ENCODE data around the gene ITGA2. TPM values are rescaled to one million over a fixed set of nuclear protein-coding genes. Genes with fewer than 3 reads are reported as not detected.

Gene ITGA2
- total and polyA plus RNA-seq, 5 experiments from 2014 or later: 0.06 to 0.19 TPM; not detected in 3

GRCh38 chr5:53008751-53009150 is 19.6 kb downstream of the ITGA2 start:
- Mint-ChIP-seq H3K27ac (peak overlapping the region in 1 of 10 donors; percentile 18), H3K27me3 (no peaks in the 10 kb centered on the region), H3K4me3 (no peak overlapping the region), H3K36me3 (no peaks in the 10 kb centered on the region), H3K9me3 (peaks cover 0 to 1% (median 0%) of the 10 kb centered on the region in 9 donors), H3K4me1 (peaks cover 8 to 23% (median 16%) of the 10 kb centered on the region in 4 donors)
- POLR2A ChIA-PET: no interaction called here
- ATAC-seq (no peak), DNase-seq (no peak)

- peaks cover 5 to 19% (median 8%) of the 10 kb centered on the region in 4 donors for H3K4me1 Mint-ChIP-seq
- no peak overlapping the region for H3K4me3 Mint-ChIP-seq
- H3K27ac Mint-ChIP-seq: no peak overlapping the region
- no peaks in the 10 kb centered on the region for H3K36me3 Mint-ChIP-seq
- POLR2A ChIA-PET: no interaction called here
- ATAC-seq (no peak), DNase-seq (no peak)
- H3K27me3 Mint-ChIP-seq: no peaks in the 10 kb centered on the region
- H3K9me3 Mint-ChIP-seq: peaks cover 0 to 6% (median 0%) of the 10 kb centered on the region in 9 donors
Measured at GRCh38 chr5:53009816-53010215, 20.7 kb downstream of the ITGA2 start.

- POLR2A ChIA-PET: no interaction called here
- peaks cover 0 to 6% (median 0%) of the 10 kb centered on the region in 9 donors for H3K9me3 Mint-ChIP-seq
- peaks cover 0 to 10% (median 3%) of the 10 kb centered on the region in 4 donors for H3K4me1 Mint-ChIP-seq
- DNase-seq (no peak), ATAC-seq (no peak)
- no peak overlapping the region for H3K27ac Mint-ChIP-seq
- H3K36me3 Mint-ChIP-seq: no peaks in the 10 kb centered on the region
- H3K27me3 Mint-ChIP-seq: no peaks in the 10 kb centered on the region
- H3K4me3 Mint-ChIP-seq: no peak overlapping the region
Measured at GRCh38 chr5:53010814-53011213, 21.7 kb downstream of the ITGA2 start.

GRCh38 chr5:53011233-53011632 is 22.1 kb downstream of the ITGA2 start:
- peaks cover 0 to 6% (median 0%) of the 10 kb centered on the region in 9 donors for H3K9me3 Mint-ChIP-seq

GRCh38 chr5:53013857-53014256 is 24.7 kb downstream of the ITGA2 start:
- H3K36me3 Mint-ChIP-seq: no peaks in the 10 kb centered on the region
- POLR2A ChIA-PET: no interaction called here
- H3K4me3 Mint-ChIP-seq: no peak overlapping the region
- peaks cover 0 to 8% (median 1%) of the 10 kb centered on the region in 5 donors for H3K27me3 Mint-ChIP-seq
- DNase-seq: no peak
- H3K27ac Mint-ChIP-seq: no peak overlapping the region
- ATAC-seq: no peak
- H3K4me1 Mint-ChIP-seq: no peaks in the 10 kb centered on the region
- peaks cover 0 to 6% (median 0%) of the 10 kb centered on the region in 9 donors for H3K9me3 Mint-ChIP-seq

More at GRCh38 chr5:53011233-53011632, 22.1 kb downstream of the ITGA2 start:
- peaks cover 0 to 9% (median 3%) of the 10 kb centered on the region in 4 donors for H3K4me1 Mint-ChIP-seq
- H3K36me3 Mint-ChIP-seq: no peaks in the 10 kb centered on the region
- no peak for ATAC-seq
- H3K27me3 Mint-ChIP-seq: no peaks in the 10 kb centered on the region
- POLR2A ChIA-PET: no interaction called here
- no peak for DNase-seq
- no peak overlapping the region for H3K4me3 Mint-ChIP-seq
- no peak overlapping the region for H3K27ac Mint-ChIP-seq

DNA sequence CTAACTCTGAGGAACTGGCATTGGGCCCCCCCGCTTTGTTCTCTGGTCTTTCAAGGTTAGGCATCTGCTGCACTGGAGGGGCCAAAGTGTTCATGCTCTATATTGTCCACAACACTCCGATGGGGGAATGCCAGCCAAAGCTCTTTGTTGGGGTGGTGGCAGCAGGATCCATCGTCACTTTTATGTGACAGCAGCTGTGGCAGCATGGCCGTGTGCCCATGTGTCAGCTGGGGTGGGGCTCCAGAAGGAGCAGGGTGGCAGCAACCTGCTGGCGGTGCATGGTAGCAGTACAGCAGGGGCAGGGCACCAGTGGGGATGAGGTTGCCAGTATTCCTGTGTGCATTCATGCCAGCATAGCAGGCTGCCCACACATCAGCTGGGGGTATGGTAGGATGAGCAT is 28.2 kb downstream of the ITGA2 start:
- H3K36me3 Mint-ChIP-seq: no peaks in the 10 kb centered on the region
- no peak overlapping the region for H3K4me3 Mint-ChIP-seq
- peaks cover 0 to 17% (median 5%) of the 10 kb centered on the region in 5 donors for H3K27me3 Mint-ChIP-seq
- peaks cover 0 to 6% (median 0%) of the 10 kb centered on the region in 9 donors for H3K9me3 Mint-ChIP-seq
- POLR2A ChIA-PET: no interaction called here
- no peak for ATAC-seq
- no peaks in the 10 kb centered on the region for H3K4me1 Mint-ChIP-seq
- H3K27ac Mint-ChIP-seq: no peak overlapping the region
- DNase-seq: no peak

- no peak for ATAC-seq
- no peaks in the 10 kb centered on the region for H3K36me3 Mint-ChIP-seq
Measured at GRCh38 chr5:53017794-53018391, 28.7 kb downstream of the ITGA2 start.

GRCh38 chr5:53019320-53019719 is 30.2 kb downstream of the ITGA2 start:
- no peak for ATAC-seq
- H3K36me3 Mint-ChIP-seq: no peaks in the 10 kb centered on the region
- H3K4me3 Mint-ChIP-seq: no peak overlapping the region
- POLR2A ChIA-PET: no interaction called here
- no peak overlapping the region for H3K27ac Mint-ChIP-seq
- peaks cover 0 to 17% (median 5%) of the 10 kb centered on the region in 5 donors for H3K27me3 Mint-ChIP-seq
- H3K4me1 Mint-ChIP-seq: no peaks in the 10 kb centered on the region
- no peak for DNase-seq
- peaks cover 0 to 2% (median 0%) of the 10 kb centered on the region in 9 donors for H3K9me3 Mint-ChIP-seq

More at GRCh38 chr5:53017794-53018391, 28.7 kb downstream of the ITGA2 start:
- no peak for DNase-seq
- Mint-ChIP-seq H3K9me3 (peaks cover 0 to 6% (median 0%) of the 10 kb centered on the region in 9 donors), H3K27me3 (peaks cover 0 to 17% (median 5%) of the 10 kb centered on the region in 5 donors), H3K27ac (no peak overlapping the region), H3K4me1 (no peaks in the 10 kb centered on the region), H3K4me3 (no peak overlapping the region)
- POLR2A ChIA-PET: no interaction called here

GRCh38 chr5:53022930-53023511 is 33.9 kb downstream of the ITGA2 start:
- POLR2A ChIA-PET: interaction anchor here (0.6 kb wide), 1 partner anchor 21 kb away, joined by 6 read pairs; no protein-coding TSS in a partner anchor
- Mint-ChIP-seq H3K27me3 (peaks cover 0 to 11% (median 2%) of the 10 kb centered on the region in 5 donors), H3K4me1 (no peaks in the 10 kb centered on the region), H3K36me3 (no peaks in the 10 kb centered on the region), H3K27ac (no peak overlapping the region), H3K4me3 (no peak overlapping the region), H3K9me3 (no peaks in the 10 kb centered on the region)
- DNase-seq: no peak
- no peak for ATAC-seq

GRCh38 chr5:53023969-53024368 is 34.8 kb downstream of the ITGA2 start:
- DNase-seq: no peak
- Mint-ChIP-seq H3K4me1 (no peaks in the 10 kb centered on the region), H3K9me3 (no peaks in the 10 kb centered on the region), H3K27me3 (peaks cover 0 to 11% (median 2%) of the 10 kb centered on the region in 5 donors), H3K27ac (no peak overlapping the region), H3K36me3 (no peaks in the 10 kb centered on the region), H3K4me3 (no peak overlapping the region)
- POLR2A ChIA-PET: no interaction called here
- ATAC-seq: no peak

DNA sequence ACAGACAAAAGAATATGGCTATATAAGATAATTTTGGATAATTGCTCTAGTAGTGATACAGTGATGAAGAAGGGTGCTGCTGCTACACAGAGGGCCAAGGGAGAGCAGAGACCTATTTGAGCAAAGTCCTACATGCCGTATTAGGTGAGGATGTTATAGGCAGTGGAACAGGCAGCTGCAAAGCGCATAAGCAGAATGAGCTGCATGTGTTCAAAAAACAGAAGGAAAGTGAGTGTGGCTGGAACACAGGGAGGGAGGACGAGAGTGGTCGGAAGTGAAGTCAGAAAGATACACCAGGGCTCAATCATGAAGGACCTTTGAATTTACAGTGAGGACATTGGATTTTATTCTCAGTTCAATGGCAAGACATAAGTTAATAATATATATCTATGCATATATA is 35.4 kb downstream of the ITGA2 start:
- no peak overlapping the region for H3K4me3 Mint-ChIP-seq
- peaks cover 0 to 11% (median 2%) of the 10 kb centered on the region in 5 donors for H3K27me3 Mint-ChIP-seq
- DNase-seq (no peak), ATAC-seq (no peak)
- POLR2A ChIA-PET: no interaction called here
- H3K27ac Mint-ChIP-seq: no peak overlapping the region
- H3K4me1 Mint-ChIP-seq: no peaks in the 10 kb centered on the region
- no peaks in the 10 kb centered on the region for H3K9me3 Mint-ChIP-seq
- H3K36me3 Mint-ChIP-seq: no peaks in the 10 kb centered on the region

DNA sequence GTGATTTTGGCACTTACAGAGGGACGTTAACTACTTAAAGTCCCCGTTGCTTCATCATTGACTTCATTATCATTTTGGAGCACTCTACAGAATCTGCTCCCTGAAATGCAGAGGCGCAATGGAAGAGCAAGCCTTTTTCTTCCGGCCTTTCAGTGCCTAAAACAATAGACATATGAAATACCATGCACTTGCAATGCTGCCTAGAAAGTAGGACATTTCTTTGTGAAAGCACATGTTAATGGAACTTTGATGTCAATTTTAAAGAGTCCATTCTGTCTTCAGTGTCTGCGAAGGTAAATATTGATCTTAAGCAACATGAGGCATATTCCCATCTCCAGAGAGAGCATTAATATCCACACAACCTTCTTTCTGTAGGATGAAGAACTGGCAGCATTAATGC is 36.3 kb downstream of the ITGA2 start:
- H3K4me3 Mint-ChIP-seq: no peak overlapping the region
- no peak for DNase-seq
- H3K36me3 Mint-ChIP-seq: no peaks in the 10 kb centered on the region
- H3K9me3 Mint-ChIP-seq: no peaks in the 10 kb centered on the region
- H3K4me1 Mint-ChIP-seq: peaks cover 0 to under 1% (median 0%) of the 10 kb centered on the region in 4 donors
- ATAC-seq: no peak
- peaks cover 0 to 11% (median 2%) of the 10 kb centered on the region in 5 donors for H3K27me3 Mint-ChIP-seq
- no peak overlapping the region for H3K27ac Mint-ChIP-seq
- POLR2A ChIA-PET: no interaction called here

- Mint-ChIP-seq H3K27me3 (no peaks in the 10 kb centered on the region), H3K36me3 (no peaks in the 10 kb centered on the region), H3K4me3 (no peak overlapping the region), H3K9me3 (no peaks in the 10 kb centered on the region), H3K4me1 (peaks cover 5 to 21% (median 10%) of the 10 kb centered on the region in 4 donors), H3K27ac (peak overlapping the region in 1 of 10 donors; percentile 1)
- DNase-seq: no peak
- ATAC-seq: no peak
- POLR2A ChIA-PET: interaction anchor here (0.5 kb wide), 1 partner anchor 86 kb away, joined by 8 read pairs; no protein-coding TSS in a partner anchor
Measured at GRCh38 chr5:53027913-53028312, 38.8 kb downstream of the ITGA2 start.

Measured in naive thymus-derived CD8-positive, alpha-beta T cell (primary cell).